ENCODE results near the gene MTMR6. TPM values are rescaled to one million over a fixed set of nuclear protein-coding genes. Genes with fewer than 3 reads are reported as not detected.

Gene MTMR6
- total RNA-seq, 1 experiment from 2014 or later, result 15.5 TPM

DNA sequence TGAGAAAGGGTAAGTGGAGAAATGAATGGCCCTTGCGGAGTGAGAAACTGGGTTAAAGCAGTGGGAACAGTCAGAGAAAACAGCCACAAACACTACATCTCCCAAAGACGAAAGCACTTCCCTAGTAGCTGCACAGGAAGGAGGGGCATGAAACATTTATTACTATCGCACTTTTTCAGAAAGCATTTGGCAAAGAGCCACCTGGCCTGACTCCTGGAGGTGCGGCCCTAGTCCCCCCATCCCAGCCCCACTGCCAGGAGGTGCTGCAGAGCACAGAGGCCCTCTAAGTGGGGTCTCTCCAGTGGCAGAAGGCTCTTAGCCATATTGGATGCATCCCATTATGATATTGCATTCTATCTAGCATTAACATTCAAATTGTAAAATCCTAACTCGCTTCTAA lies 55.8 kb downstream of the MTMR6 start:
- DNase-seq (ENCODE audit: low read depth), result no peak

GRCh38 chr13:25227690-25228089 lies 59.6 kb downstream of the MTMR6 start:
- no peak for DNase-seq (ENCODE audit: low read depth)
- in situ Hi-C loops (cut with HindIII; ENCODE audit: low pct_unique_long_range_greater_than_20kb, low sequenced_read_pairs), result no loop called here

More for the DNA sequence above, 55.8 kb downstream of the MTMR6 start:
- in situ Hi-C loops (cut with HindIII; ENCODE audit: low pct_unique_long_range_greater_than_20kb, low sequenced_read_pairs), result no loop called here

DNA sequence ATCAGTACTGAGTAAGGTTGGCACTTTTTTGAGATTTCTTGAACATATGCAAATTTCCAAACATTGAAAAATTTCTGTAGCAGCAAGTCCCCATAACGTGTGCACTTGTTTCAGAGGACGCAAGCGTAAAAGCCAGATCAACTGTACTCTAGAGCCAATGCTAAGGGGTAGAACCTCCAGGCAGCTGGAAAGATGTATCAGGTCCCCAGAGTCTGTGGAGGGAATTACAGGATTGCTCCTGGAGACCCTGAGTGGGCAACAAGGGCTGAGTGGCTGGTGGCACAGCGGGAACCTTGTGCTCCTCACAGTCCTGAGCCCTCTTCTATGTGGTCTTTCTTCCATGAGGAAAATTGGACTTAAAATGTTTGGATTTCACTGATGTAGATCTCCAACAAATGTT lies 61.3 kb downstream of the MTMR6 start:
- in situ Hi-C loops (cut with HindIII; ENCODE audit: low pct_unique_long_range_greater_than_20kb, low sequenced_read_pairs), result no loop called here
- DNase-seq (ENCODE audit: low read depth), result no peak

- in situ Hi-C loops (cut with HindIII; ENCODE audit: low pct_unique_long_range_greater_than_20kb, low sequenced_read_pairs), result no loop called here
- no peak for DNase-seq (ENCODE audit: low read depth)
Measured at GRCh38 chr13:25224151-25224550, 63.1 kb downstream of the MTMR6 start.

GRCh38 chr13:25222740-25223139 lies 64.5 kb downstream of the MTMR6 start:
- in situ Hi-C loops (cut with HindIII; ENCODE audit: low pct_unique_long_range_greater_than_20kb, low sequenced_read_pairs), result no loop called here
- DNase-seq (ENCODE audit: low read depth), result no peak

- in situ Hi-C loops (cut with HindIII; ENCODE audit: low pct_unique_long_range_greater_than_20kb, low sequenced_read_pairs), result no loop called here
- DNase-seq (ENCODE audit: low read depth), result no peak
Measured at GRCh38 chr13:25218019-25218418, 69.3 kb downstream of the MTMR6 start.

- peak; percentile 86 for DNase-seq (ENCODE audit: low read depth)
- in situ Hi-C loops (cut with HindIII; ENCODE audit: low pct_unique_long_range_greater_than_20kb, low sequenced_read_pairs), result no loop called here
Measured at GRCh38 chr13:25217023-25217885, 70.0 kb downstream of the MTMR6 start.

DNA sequence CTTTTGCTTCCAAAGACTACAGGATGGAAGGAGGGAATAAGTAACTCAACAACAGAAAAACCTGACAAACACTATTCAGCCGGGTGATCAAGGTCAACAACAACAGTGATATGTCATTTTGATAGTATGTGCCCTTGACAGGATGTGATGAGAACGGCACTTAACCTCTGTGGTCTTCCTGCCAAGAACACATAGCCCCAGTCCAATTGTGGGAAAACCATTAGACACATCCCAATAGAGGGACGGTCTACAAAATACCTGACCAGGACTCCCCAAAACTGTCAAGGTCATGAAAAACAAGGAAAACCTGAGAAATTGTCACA lies 72.1 kb downstream of the MTMR6 start:
- in situ Hi-C loops (cut with HindIII; ENCODE audit: low pct_unique_long_range_greater_than_20kb, low sequenced_read_pairs), result no loop called here
- no peak for DNase-seq (ENCODE audit: low read depth)

DNA sequence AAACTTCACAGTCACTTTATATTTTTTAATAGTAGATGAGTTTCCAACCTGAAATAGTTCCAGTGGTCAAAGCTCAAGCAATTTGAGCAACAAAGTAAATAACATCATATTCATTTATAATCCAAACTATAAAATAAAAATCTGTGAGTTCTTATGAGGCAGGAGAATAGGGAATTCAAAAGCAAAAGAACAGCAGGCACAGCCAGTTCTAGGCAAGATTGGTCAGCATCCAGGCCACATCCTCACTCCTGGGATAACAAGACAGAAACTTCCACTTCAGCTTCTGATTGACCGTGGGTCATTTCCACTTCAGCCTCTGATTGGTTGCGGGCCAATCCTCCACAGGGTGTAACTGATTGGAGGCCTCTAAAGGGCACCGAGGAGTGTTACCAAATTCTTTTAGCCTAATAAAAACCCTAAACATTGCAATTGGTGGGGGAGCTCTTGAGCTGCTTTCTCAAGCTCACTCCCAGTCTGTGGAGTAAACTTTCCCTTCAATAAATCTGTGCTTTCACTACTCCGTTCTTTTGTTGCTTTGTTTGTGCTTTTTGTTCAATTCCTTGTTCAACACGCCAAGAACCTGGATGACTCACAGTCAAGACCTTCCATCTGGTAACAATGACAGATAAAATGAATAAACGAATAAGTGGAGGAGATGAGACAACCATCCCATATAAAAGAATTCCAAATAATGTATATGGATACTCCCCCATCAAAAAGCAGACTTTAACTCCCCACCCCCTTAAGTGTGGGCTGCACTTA lies 72.6 kb downstream of the MTMR6 start:
- peak; percentile 93 for DNase-seq (ENCODE audit: low read depth)
- in situ Hi-C loops (cut with HindIII; ENCODE audit: low pct_unique_long_range_greater_than_20kb, low sequenced_read_pairs), result no loop called here

DNA sequence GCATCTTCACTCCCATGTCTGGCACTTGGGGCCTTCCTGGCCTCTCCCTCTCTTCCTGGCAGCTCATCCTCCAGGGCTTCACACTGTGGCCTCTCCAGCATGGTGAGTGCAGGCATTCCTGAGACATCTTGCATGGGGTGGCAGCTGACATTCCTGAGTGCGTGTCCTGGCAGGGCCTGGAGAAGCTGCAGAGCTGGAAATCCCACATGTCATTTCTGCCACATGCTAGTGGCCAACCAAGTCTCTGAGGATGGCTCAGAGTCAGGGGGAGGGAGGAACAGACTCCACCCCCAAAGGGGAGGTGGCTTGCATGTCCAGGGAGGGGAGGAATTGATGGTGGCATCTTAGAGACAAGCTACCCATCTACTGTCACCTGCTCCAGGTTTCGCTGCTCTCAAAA lies 73.6 kb downstream of the MTMR6 start:
- in situ Hi-C loops (cut with HindIII; ENCODE audit: low pct_unique_long_range_greater_than_20kb, low sequenced_read_pairs), result no loop called here
- peak; percentile 30 for DNase-seq (ENCODE audit: low read depth)

DNA sequence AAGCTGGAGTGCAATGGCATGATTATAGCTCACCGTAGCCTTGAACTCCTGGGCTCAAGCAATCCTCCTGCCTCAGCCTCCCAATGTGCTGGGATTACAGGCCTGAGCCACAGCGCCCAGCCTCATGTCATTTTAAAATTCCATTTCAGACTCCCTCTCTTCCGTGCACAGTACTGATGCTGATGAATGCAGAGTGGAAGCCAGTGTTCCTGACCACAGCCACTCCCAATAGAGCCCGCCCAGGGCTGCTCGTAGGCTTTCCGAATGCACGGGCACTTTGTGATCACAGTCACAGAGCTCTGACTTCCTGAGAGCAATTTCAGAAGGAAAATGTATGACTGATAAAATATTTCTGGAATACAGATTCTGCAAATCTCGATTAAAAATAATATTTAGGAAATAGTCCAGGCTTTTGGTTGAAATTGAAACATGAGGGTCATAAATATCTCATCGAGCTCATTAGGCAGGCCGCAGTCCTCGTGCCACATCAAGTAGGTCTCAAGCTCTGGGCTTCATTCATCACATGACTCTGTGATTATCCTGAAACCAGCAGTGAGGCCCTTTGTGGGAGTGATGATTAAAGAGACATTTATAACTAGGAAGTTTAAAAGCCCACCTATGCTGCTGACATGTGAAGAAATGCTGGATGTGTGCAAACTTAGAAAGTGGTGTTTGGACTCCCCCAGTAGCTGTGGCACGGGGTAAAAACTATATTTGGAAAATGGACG lies 76.3 kb downstream of the MTMR6 start:
- no peak for DNase-seq (ENCODE audit: low read depth)
- in situ Hi-C loops (cut with HindIII; ENCODE audit: low pct_unique_long_range_greater_than_20kb, low sequenced_read_pairs), result no loop called here

DNA sequence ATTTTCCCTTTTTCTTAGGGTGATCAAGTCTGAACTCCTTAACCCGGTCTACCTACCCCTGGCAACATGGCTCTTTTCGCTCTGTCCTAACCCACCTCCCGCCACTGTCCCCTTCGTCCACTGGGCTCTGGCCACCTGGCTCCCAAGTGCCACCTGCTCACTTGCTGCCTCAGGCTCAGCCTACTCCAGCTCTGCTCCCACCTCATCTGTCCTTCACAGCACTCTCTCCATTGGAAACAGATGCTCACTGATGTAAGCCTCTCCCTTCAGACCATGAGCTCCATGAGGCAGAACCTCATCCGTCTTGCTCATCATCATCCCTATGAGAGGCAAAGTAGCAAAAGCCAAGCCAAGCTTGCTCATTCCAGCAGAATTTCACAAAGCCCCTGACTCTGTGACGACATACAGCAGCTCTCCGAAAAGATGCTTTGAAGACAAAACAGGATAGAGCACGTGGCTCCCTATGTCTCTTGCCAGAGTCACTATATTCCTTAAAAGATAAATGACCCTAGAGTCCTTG lies 79.9 kb downstream of the MTMR6 start:
- in situ Hi-C loops (cut with HindIII; ENCODE audit: low pct_unique_long_range_greater_than_20kb, low sequenced_read_pairs), result no loop called here
- DNase-seq (ENCODE audit: low read depth), result no peak

GRCh38 chr13:25204863-25205262 lies 82.4 kb downstream of the MTMR6 start:
- in situ Hi-C loops (cut with HindIII; ENCODE audit: low pct_unique_long_range_greater_than_20kb, low sequenced_read_pairs), result no loop called here

DNA sequence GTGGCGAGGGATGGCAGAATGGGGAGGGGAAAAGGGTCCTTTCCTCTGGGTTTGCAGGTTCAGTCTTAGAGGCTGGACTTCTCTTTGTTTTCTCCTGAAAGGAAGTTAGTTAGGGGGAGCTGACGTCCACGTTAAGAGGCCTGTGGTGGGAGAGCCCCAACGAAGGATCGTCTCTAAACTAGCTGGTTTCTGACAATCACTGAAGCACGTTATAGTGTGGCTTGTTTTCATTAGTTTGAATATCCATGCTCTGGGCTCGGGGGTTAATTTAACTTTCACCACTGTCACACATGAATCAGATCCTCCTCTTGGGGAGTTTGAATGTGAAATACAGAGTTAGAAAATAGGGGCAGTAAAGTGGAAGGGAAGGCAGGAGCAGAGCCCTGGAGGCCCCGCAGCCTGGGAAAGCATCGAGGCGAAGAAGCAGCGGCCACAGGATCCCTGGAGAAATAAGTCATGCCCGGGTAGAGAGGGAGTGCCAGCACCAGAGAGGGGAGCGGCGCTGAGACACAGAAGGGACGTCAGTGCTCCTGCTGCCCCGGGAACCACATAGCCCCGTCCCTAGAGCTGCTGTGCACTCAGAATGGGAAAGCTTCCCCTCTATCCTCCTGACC lies 84.1 kb downstream of the MTMR6 start:
- DNase-seq (ENCODE audit: low read depth), result peak; percentile 14
- in situ Hi-C loops (cut with HindIII; ENCODE audit: low pct_unique_long_range_greater_than_20kb, low sequenced_read_pairs), result no loop called here

More at GRCh38 chr13:25204863-25205262, 82.4 kb downstream of the MTMR6 start:
- DNase-seq (ENCODE audit: low read depth), result no peak

DNA sequence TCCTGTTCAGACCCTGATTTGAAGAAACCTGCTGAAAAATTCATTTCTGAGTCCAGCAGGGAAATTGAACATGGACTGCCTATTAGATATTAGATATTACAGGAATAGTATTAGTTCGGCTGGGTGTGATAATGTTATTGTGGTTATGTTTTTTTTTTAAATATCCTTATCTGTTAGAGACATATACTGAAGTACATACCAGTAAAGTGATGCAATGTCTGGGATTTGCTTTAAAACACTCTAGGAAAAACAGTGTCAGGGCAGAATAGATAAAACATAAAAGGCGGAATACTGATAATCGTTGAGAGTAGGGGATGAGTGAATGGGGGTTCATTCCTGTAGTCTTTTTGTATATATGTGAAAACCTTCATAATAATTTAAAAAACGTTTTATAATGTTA lies 86.5 kb downstream of the MTMR6 start:
- in situ Hi-C loops (cut with HindIII; ENCODE audit: low pct_unique_long_range_greater_than_20kb, low sequenced_read_pairs), result no loop called here
- no peak for DNase-seq (ENCODE audit: low read depth)

DNA sequence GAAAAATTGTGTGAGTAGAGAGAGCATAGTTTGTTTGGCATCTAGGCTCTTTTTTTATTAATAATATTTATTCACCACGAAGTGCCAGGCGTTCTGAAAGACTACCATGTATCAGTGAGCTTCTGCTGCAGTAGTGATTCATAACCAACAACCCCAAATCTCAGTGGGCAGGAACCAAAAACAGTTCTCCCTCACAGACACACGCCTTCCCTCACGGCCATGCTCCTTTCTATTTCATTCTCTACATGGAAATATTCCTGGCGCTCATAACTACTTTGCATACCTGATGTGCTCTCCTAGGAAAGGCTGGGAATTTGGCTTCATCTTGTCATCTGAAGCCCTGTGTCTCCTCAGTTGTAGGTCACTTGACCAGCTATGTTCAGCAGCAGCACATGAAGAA lies 88.6 kb downstream of the MTMR6 start:
- no peak for DNase-seq (ENCODE audit: low read depth)
- in situ Hi-C loops (cut with HindIII; ENCODE audit: low pct_unique_long_range_greater_than_20kb, low sequenced_read_pairs), result no loop called here

- peak; percentile 83 for DNase-seq (ENCODE audit: low read depth)
- in situ Hi-C loops (cut with HindIII; ENCODE audit: low pct_unique_long_range_greater_than_20kb, low sequenced_read_pairs), result no loop called here
Measured at GRCh38 chr13:25196971-25197370, 90.3 kb downstream of the MTMR6 start.
